ENCODE measurements around the gene SCG5.

GRCh38 chr15:32718821-32719716, 77.6 kb downstream of the SCG5 start:
- TF ChIP-seq CTCF (IDR thresholded peaks at IDR 0.05; ENCODE audit: low read depth, low read length), result no peak
- no peak for TF ChIP-seq EZH2phosphoT487 (IDR thresholded peaks at IDR 0.05; ENCODE audit: low read depth)

All from OCI-LY3 (cell line).